DOHH2 (cell line): Measurements from ENCODE around the gene PPP2R2B.

Experiments
- EZH2phosphoT487 ChIP-seq: fragments of 200-600 bp; sonication (generic); IDR thresholded peaks from 2 replicates; pipeline ENCODE4 v1.6.1; 2017; ENCODE audit warnings: borderline replicate concordance, mild to moderate bottlenecking, antibody characterized with exemption, low read length, moderate library complexity, mixed read lengths
- TF ChIP-seq, protein P1 (sequence below): fragments of 200-600 bp; sonication (generic); IDR thresholded peaks from one replicate; pipeline ENCODE4 v1.5.1; 2014; ENCODE audit warnings: antibody characterized with exemption, mild to moderate bottlenecking, low read depth, low read length; ENCODE audit not compliant: poor library complexity, severe bottlenecking

- TF ChIP-seq EZH2phosphoT487, result no peak
- TF ChIP-seq, protein P1, sequence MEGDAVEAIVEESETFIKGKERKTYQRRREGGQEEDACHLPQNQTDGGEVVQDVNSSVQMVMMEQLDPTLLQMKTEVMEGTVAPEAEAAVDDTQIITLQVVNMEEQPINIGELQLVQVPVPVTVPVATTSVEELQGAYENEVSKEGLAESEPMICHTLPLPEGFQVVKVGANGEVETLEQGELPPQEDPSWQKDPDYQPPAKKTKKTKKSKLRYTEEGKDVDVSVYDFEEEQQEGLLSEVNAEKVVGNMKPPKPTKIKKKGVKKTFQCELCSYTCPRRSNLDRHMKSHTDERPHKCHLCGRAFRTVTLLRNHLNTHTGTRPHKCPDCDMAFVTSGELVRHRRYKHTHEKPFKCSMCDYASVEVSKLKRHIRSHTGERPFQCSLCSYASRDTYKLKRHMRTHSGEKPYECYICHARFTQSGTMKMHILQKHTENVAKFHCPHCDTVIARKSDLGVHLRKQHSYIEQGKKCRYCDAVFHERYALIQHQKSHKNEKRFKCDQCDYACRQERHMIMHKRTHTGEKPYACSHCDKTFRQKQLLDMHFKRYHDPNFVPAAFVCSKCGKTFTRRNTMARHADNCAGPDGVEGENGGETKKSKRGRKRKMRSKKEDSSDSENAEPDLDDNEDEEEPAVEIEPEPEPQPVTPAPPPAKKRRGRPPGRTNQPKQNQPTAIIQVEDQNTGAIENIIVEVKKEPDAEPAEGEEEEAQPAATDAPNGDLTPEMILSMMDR, result no peak
Measured at GRCh38 chr5:146732962-146733361, 145.6 kb downstream of the PPP2R2B start.
